SKM-1 (cell line): Measurements from ENCODE around the gene ZIC5.

Source experiments
- DNase-seq: peaks from one replicate; lab custom pipeline; 2025; ENCODE audit not compliant: unreplicated experiment; lab: John Stamatoyannopoulos, UW

The ZIC5 gene

DNA sequence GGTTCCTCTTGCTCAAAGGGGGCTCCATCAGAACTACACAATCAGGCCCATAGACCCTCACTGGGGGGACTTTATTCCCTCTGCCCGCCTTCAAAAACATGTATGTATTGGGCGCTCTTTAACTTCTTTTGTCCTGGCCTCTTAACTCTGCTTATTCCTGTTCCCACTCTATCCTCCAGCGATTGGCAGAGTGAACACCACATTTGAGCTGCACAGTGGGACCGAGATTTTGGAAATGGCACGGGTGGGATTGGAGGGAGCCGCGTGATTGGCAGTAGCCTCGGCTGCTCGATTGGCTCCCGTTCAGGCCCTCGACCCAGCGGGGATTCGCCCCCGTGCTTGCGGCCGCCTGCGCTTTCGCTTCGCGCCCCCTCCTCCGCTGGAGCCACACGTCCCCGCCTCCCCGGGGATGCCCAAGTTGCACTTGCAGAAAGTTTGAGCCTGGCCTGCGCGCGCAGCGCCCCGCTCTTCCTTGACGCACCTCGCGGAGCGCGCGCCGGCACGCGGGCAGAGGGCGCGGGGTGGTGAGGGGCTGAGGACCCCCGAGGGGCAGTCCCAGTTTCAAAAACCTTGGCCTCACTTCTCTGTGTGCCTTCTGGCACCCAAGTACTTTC lies at the start of gene ZIC5:
Gene ZIC5, minus strand, starts transcription at position 192 of the 614 bp plus-strand sequence. Its CDS starts 164 bp downstream, at position 28.
- DNase-seq = no peak

DNA sequence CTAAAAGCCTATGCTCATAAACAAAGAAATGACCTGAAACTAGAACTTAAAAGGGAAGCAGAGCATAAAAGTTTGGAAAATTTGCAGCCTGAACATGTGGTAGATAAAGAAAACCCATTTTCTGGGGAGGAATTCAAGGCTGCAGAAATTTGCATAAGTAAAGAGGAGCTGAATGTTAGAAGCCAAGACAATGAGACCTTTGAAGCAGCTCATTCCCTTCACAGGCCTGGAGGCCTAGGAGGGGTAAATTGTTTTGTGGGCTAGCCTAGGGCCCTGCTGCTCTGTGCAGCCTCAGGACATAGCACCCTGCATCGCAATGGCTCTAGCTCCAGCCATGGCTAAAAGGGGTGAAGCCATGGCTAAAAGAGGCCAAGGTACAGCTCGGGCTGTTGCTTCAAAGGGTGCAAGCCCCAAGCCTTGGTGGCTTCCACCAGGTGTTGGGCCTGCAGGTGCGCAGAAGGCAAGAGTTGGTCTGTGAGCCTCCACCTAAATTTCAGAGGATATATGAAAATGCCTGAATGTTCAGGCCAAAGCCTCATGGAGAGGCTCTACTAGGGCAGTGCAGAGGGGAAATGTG lies 48.3 kb upstream of the ZIC5 start:
- DNase-seq = no peak

DNA sequence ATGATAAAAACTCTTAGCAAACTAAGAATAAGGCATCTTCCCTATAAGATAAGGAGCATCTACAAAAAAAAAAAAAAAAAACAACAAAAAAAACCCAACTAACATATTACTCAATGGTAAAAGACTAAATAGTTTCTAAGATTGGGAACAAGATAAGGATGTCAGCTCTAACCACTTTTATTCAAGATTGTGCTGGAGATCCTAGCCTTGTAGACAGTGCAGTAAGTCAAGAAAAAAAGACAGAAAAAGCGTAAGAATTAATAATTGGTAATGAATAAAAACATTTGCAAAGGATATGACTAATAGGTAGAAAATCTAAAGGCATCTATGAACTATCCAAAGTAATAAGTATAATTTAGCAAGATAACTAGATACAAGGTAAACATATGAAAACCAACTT lies 43.1 kb upstream of the ZIC5 start:
- DNase-seq = no peak

DNA sequence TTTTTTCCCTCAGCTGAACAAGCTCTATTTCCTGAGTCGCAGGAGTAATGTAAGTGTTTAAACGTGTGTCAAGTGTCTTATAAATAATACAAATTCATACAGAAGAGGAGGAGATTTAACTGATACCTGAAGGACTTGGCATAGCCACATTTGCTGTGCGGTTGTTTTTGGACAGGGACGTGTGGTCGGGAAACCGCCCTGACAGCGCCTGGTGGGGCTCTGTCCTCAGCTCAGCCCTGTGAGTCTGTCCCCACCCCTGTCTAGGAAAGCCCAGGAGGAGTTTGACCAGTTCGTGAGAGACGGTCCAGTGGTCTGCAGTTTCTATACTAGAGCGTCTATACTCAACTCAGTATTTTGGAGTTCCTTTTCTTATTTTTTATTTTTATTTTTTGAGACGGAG lies 26.7 kb upstream of the ZIC5 start:
- no peak for DNase-seq

DNA sequence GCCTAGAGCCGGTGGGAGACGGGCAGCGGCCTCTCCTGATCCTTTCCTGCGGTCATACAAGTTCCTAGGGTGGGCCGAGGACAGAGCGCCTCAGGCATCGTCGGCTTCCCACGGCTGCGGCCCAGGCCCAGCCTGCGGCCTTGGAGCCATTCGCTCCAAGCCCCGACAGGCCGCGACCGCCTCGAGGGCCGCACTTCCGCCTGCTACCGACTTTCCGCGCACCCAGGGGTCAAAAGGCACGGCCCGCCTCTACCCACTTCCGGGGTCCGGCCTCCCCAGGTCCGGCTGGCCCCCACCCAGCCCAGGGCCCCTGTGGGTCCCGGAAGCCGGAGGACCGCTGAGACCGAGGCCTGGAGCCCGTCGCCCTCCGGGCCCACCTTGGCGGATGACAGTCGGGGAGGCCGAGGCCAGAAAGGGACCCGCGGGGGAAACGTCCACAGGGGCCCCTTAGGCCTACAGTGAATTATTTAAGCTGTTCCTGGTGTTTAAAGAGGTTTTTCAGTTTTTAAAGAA lies 26.2 kb upstream of the ZIC5 start:
- DNase-seq = no peak

DNA sequence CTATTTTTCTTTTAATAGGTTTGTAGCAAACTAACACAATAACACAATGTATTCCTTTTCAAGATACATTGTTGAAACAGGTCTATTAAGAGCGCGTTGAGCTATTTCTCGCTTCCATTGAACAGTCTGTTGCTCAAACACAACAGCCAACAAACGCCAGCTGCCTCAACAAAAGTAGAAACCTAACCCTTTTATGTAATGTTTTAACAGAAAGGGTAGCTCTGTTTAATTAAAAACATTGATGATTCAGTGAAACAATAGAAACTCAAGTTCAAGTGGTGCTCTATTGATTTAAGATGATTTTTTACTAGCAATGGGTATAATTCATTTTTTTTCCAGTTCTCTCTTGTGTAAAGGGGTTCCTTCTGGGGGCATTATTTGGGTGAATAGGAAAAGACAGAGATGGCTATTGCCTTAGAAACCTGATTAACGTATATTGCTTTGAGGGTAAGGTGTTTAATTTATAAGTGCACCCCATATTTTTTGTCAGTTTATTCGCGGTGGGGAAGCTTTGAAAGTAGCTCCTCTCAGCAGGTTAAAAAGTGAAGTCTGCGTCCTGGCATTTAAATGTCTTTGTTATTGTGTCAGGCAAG lies 24.9 kb upstream of the ZIC5 start:
- no peak for DNase-seq

DNA sequence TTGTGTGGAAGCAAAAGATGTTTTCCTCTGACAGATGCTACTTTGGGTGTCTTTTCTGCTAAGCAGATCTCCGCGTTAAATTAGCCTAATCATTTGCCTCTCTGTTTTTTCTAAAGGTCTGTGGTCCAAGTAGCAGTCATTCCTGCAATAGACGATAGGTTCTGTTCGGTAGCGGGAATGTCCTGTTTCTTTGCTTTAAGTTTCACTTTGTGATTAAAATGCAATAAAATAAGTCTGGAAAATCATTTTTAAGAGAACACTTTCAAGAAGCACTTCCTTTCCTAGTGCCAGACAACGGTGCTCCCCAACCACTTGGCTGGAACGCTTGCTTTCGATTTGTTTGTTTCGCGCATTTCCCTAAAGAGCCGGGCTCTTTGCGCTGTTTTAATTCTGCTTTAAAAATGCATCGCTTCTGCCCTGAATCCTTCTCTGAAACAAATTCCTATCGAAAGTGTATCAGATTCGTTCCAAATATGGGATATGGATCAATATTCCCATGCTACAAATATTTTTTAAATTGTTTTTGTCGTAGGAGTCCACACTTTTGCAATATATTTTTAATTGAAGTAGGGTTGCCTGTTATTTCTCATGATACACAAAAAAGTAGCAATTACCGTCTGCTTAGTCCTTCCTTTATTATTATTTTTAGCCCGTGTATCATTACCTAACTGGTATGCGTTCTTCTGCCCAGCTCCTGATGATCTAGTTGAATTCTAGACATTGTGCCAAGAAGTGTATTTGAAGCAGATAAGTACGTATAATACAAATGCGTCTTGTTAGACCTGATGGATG lies 24.2 kb upstream of the ZIC5 start:
- DNase-seq = no peak

DNA sequence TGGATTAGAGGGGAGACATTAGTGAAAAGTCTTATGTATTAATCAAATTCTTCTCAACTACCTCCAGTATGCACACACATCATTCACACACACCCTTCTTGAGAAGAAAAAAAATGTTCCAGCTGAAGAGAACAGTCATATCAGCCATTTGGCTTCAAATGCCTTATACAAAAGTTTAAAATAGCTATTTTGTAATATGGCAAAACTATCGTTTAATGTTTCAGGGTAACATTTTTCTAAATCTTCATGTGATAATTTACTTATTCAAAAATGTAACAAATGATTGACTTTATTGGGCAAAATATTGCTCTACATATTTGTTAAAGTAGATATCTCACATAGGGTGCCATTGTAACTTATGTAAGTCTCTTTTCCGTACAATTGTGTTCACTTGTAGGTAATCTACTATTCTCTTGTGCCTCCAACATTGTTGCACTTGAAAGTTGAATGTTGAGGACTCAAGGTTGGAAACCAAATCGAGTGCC lies 23.6 kb upstream of the ZIC5 start:
- no peak for DNase-seq

DNA sequence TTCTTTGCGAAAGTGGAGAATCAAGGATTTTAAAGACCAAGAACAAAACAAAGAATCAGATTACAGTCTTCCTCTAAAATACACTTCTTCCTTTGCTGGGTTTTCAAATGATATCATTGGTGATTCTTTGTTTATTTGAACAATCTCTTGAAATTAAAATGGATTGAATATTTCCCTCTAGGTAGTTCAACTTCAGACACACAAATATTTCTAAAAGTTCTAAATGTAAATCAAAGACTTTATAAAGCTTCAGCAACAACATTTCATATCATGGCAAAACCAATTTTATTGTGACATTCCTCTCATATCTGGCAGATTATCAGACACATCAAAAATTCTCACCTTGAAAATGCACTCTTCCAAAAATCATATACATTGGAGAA lies 23.1 kb upstream of the ZIC5 start:
- DNase-seq = no peak

DNA sequence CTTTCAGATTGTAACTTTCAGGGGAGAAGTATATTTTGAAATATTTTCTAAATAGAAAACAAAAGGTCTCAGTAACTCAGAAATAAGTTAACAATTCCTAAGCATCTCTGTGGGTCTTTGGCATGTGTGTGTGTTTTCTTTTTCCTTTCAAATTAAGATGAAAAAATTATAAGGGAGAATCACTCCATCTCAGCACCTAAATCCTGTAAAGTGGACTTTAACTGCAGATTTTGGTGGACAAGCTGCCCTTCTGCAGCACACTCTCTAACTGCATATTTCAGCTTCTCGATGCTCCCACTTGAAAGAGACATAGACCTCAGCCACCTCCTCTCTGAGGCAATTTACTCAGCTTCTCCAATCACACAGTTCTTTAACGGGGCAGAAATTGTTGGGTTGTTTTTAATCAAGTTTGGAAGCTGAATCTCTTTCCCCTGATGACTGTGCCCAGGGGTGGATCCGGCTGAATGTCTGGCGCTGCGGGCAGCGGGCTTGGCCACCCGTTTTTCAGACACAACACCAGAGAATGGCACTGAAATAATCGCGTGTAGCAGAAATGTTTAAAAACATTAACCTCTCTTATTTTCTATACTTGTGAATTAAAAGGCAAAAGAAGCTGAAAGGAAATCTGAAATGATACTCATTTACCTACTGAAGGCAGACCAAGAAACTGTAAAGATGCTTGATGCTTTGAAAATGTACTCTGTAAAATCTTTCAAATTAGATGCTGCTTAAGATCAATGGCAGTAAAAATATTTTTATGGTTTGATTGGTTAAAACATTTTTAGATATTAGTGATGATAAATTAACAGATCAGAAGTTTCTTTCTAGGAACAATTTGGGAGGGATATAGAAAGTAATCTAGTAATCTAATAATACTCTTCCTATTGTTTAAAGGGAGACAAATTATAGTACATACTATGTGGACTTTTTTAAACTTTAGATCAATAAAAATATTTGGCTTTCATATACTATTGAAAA lies 22.4 kb upstream of the ZIC5 start:
- DNase-seq = no peak

DNA sequence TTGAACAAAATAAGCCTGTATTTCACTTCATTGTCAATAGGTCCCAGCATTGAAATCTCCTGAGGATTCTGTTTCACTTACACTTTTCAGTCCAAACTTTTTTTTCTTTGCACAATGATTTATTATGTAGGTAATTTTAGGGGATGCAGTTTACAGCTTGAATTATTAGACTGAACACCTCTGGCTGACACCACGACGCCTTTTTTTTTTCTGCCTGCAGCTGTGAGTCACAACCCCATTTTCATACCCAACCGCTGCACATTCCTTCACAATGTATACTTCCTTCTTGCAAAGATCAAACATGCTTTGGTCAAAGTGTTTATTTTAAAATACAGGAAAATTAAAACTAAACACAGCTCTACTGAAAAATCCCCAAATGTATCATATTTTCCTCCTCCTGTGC lies 21.4 kb upstream of the ZIC5 start:
- no peak for DNase-seq

DNA sequence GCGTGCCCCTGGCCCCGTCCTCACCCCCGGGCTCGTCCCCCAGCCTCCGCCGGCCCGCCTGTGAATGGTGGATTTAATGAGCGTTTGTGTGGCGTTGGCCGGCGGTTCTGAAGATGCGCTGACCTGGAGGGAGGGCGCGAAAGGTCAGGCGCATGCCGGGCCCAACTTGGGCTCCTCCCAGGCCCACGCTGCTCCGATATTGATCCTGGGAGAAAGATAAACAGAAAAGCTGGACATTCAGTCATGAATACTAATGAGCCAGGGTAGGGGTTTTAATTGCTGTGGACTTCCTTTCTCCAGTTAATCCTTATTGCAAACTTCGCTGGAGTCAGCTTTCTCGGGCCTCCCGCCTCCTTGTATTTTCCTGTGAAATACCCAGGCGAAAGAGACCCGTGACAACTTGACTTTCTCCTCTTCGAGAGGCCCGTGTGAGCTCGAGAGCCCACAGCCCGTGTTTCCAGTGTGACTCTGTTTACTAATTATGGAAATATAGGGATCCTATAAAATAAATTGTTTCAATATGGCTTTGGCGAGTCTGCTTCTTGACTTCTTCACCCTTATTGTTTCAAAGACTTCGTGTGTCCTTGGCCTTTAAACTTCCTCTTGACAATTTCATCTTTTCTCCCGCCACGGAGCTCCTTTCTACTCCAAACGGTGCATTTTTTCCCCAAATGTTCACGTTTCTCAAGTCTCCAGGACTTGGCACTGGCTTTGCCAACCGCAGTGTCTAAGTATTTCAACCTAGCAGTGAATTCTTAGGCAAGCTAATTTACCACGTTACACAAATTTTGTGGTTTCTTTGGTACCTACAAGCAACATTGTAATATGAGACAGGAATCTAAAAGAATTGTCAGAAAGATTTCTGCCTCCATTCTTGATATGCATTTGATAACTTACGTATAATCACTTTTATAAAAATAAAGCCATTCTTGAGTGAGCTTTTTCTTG lies 20.5 kb upstream of the ZIC5 start:
- no peak for DNase-seq

DNA sequence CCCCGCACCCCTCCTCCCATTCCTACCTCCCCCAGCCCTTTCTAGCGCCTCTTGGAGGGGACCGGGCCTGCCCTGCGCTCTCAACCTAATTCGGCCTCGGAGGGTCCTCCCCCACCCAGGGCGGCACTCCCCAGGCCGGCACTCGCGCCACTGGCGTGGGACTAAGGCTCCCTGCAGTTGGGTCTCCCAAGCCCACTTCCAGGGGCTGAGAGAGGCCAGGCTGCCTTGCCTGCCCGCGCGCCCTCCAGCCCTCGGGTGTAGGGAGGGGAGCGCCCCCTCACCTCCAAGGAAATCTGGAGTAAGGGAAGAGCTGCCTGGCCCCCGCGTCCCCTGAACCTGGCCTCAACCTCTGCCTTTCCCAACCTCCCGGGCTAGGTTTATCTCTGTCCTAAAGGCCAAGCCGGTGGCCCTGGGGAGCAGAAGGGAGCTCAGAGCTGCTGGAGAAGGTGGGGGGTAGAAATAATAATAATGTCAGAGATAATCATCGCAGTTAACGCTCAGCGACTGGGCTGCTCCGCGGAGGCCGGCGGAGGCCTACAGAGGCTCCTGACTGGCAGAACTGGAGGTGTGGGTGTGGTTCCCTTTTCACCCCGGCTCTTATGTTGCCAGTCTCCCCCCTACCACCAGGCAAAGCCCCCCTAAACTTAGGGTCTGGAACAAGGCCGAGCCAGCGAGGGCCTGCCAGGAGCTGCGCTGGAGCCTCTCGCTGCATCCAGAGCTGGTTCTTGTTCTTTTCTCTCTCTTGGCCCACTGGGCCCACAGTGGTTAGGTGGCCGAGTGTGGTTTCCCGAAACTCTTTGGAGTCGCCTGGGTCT lies 19.7 kb upstream of the ZIC5 start:
- DNase-seq = no peak

DNA sequence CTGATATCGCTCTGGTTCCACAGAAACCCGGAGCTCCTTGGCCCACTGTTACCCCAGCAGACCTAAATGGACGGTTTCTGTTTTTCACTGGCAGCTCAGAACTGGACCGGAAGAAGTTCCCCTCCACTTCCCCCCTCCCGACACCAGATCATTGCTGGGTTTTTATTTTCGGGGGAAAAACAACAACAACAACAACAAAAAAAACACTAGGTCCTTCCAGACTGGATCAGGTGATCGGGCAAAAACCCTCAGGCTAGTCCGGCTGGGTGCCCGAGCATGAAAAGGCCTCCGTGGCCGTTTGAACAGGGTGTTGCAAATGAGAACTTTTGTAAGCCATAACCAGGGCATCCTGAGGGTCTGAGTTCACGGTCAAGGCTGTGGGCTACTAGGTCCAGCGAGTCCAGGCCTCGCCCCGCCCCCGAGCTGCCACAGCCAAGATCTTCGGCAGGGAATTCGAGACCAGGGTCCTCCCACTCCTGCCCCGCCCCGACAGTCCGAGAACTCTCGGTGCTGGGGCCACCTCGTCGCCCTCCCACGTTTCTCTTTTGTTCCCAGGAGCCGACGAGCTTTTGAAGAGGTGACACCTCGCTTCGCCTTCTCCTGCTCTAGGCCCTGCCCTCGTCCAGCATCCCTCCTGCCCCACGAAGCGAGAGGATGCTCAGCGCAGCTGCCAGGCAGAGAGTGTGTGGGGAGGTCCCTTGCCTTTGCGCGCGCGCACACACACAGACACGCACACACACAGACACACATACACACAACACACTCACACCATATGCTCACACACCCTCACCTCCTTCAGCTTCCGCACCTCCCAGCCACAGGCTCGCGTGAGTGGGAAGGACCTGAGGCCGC lies 18.8 kb upstream of the ZIC5 start:
- no peak for DNase-seq

DNA sequence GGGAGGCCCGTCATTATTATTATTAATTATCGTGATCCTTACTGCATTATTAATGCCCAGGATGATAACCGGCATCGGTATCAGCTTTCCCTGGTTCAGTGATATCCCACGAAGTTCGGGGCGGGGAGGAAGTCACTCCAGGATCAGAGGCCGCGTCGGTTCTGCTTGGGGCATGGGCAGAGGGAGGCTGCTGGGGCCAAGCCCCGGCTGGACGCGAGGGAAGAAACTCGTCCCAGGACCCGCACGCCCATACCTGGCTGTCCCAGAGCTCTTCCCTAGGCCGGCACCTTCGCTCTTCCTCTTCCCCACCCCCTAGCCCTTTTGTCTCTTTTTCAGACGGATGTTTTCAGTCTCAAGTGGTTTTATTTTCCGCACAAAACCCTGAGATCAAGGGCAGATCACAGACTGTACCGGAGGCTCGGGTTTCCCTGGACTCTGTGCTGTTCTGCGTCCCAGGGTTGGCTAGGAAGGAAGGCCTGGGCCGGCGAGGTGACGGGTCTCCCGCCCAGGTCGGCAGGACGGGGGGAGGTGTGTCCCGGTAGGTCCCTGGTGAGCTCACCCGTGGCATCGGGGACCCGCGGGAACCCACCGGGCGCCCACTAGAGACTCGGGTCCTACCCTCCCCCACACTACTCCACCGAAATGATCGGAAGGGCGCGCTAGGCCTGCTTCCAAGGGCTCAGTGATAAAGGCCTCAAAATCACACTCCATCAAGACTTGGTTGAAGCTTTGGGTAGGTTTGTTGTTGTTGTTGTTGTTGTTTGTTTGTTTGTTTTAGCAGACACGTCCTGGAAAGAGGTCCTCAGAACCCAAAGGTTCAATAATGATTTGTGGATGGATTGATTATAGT lies 17.9 kb upstream of the ZIC5 start:
- DNase-seq = no peak

DNA sequence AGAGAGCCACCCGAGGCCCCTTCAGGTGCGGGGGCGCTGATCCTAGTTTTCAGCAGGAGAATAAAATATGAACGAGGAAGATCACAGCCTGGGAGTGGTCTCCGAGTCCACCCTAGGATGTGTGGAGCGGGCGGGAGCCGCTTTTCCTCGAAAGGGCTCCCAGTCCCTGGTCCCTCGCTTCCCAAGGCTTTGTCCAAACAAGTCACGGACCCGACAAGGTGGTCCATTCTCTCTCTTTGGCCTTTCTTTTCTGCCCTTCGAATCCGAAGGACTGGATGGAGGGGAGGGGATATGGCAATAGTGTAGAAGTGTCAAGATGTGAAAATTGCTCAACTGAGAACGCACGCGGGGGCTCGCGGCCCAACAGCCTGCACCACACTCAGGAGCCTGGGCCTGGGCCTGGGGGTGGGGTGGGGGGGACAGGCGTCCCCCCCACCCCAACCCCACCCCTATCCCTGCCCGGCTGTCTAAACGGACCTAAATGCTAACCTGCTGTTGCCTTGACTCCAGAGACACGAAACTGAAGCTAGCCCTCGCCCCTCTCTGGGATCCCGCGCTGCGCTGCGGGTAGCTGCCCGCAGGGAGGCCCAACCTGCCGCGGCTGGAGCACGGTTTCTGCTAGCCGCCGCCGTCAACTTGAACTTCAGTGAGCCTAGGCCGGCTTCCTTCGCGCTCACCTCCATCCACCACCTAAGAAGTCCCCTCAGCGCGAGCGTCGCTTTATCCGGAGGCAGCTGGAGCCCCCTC lies 17.1 kb upstream of the ZIC5 start:
- DNase-seq = no peak
